ENCODE results near the gene JSRP1.
A peak's percentile ranks its signal among the peaks of the same experiment; 100 is the strongest.
"Not testable (repeated sequence)": the region's sequence is repeated elsewhere in the genome, so short reads cannot be mapped to it uniquely, and the experiment has no call there.

The JSRP1 gene

DNA sequence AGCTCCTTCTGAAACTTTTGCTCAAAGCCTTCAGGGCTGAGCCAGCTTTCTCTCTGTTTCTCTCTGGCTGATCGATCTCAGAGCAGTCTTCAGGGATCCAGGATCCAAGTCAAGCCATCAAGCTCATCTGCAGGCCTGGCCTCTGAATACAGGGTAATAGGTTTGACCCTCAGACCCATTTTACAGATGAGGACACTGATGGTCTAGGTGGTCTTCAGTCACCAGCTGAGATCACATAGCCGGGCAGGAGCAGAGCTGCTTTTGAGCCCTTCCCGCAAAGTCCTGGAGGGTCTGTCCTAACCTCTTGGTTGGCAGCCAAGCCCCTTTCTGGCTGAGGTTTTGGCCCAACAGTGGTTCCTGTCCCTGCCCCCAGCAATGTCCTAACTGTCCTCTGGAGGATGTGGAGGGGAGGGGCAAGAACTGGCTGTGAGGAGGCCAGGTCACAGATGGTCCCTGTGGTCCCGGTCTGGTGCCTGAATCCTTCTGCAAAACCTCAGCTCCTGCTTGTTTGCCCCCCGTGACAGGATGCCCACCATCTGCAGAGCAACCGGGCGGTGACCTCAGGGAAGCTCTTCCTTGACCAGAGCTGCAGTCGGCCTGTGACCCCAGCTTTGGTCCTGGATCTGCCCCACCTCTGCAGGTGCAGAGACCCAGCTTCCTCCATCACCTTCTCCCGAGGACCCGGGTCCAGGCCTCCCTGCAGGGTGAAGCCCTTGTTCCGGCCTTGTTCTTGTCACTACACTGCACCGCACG lies 31.5 kb upstream of the JSRP1 start:
- peak overlapping the region; percentile 77 for H3K4me3 Mint-ChIP-seq
- no peaks in the 10 kb centered on the region for H3K9me3 Mint-ChIP-seq

GRCh38 chr19:2286402-2287140 lies 30.4 kb upstream of the JSRP1 start:
- H3K4me1 Mint-ChIP-seq: peaks cover 37% of the 10 kb centered on the region

More for the DNA sequence above, 31.5 kb upstream of the JSRP1 start:
- H3K36me3 Mint-ChIP-seq: peaks cover 23% of the 10 kb centered on the region
- peaks cover 26% of the 10 kb centered on the region for H3K4me1 Mint-ChIP-seq
- DNase-seq (ENCODE audit: low spot score in 2 of 2): no peak
- no peak for ATAC-seq
- H3K27ac Mint-ChIP-seq: peak overlapping the region; percentile 94

GRCh38 chr19:2283835-2284507 lies 27.8 kb upstream of the JSRP1 start:
- Mint-ChIP-seq H3K4me3 (no peak overlapping the region), H3K9me3 (no peaks in the 10 kb centered on the region), H3K4me1 (peaks cover 25% of the 10 kb centered on the region), H3K36me3 (peaks cover 24% of the 10 kb centered on the region), H3K27ac (no peak overlapping the region)
- ATAC-seq: no peak
- no peak for DNase-seq (ENCODE audit: low spot score in 2 of 2)

More at GRCh38 chr19:2286402-2287140, 30.4 kb upstream of the JSRP1 start:
- Mint-ChIP-seq H3K27ac (no peak overlapping the region), H3K36me3 (peaks cover 22% of the 10 kb centered on the region), H3K9me3 (no peaks in the 10 kb centered on the region), H3K4me3 (no peak overlapping the region)
- ATAC-seq (no peak), DNase-seq (ENCODE audit: low spot score in 2 of 2) (no peak)

DNA sequence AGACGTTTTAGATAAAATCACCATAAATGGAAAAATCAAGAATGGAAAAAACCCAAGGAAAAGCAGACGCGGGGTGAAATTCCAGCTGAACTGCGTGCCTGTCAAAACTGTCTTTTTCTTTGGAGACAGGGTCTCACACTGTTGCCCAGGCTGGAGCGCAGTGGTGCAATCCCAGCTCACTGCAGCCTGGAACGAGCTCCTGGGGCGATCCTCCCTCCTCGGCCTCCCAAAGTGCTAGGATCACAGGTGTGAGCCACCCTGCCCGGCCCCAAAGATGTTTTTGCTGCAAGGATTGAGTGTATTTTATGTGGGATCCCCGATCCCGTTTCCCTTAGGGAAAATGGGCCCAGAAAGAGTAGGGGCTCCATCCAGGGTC lies 26.6 kb upstream of the JSRP1 start:
- no peaks in the 10 kb centered on the region for H3K9me3 Mint-ChIP-seq
- H3K27ac Mint-ChIP-seq: peak overlapping the region; percentile 85
- H3K4me3 Mint-ChIP-seq: peak overlapping the region; percentile 73
- peaks cover 15% of the 10 kb centered on the region for H3K4me1 Mint-ChIP-seq
- peaks cover 30% of the 10 kb centered on the region for H3K36me3 Mint-ChIP-seq
- DNase-seq (ENCODE audit: low spot score in 2 of 2) (no peak), ATAC-seq (no peak)

DNA sequence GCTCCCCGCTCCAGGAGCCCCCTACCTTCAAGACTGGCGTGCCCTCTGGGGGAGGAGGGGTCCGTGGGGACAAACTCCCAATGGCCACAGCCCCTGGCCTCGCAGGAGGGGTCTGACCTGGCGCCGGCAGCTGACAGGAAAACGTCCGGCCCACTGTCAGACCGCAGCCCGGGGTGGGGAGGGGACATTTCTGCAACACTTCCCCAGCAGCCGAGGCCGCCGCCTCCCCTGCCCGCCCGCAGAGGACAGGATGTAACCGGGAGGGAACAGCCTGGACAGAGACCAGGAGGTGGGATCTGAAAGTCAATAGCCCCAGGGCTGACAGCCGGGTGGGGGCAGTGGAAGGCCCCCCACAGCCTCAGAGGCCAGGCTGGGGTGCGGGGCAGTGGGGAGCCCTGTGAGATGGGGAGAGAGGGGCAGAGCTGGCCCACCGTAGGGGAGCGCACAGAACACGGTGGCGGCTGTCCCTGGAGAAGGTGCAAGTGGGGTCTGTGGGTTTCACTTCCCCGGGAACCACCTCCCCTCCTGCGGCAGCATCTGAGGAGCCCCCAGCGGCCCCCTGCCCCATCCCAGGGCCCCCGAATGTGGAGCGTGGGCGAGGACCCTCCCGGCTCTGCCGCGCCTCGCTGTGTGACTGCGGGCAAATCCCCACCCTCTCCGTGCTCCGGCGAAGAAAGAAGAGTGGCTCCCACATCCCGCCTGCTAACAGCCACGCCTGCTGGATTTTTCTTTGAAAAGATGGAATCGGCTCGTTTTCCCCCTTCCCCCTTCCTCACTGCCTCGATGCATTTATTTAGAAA lies 26.0 kb upstream of the JSRP1 start, which contains the start of gene PEAK3:
TSS of gene PEAK3 (minus strand) at position 114 of the 800 bp plus-strand sequence. CDS start 1,244 bp downstream, outside the sequence.
- DNase-seq (ENCODE audit: low spot score in 2 of 2): no peak
- peaks cover 15% of the 10 kb centered on the region for H3K4me1 Mint-ChIP-seq
- H3K36me3 Mint-ChIP-seq: peaks cover 35% of the 10 kb centered on the region
- peak within 1 kb of the TSS; percentile 73 for H3K4me3 Mint-ChIP-seq
- H3K9me3 Mint-ChIP-seq: no peaks in the 10 kb centered on the region
- peak; percentile 58 for ATAC-seq
- H3K27ac Mint-ChIP-seq: peak within 1 kb of the TSS; percentile 85

DNA sequence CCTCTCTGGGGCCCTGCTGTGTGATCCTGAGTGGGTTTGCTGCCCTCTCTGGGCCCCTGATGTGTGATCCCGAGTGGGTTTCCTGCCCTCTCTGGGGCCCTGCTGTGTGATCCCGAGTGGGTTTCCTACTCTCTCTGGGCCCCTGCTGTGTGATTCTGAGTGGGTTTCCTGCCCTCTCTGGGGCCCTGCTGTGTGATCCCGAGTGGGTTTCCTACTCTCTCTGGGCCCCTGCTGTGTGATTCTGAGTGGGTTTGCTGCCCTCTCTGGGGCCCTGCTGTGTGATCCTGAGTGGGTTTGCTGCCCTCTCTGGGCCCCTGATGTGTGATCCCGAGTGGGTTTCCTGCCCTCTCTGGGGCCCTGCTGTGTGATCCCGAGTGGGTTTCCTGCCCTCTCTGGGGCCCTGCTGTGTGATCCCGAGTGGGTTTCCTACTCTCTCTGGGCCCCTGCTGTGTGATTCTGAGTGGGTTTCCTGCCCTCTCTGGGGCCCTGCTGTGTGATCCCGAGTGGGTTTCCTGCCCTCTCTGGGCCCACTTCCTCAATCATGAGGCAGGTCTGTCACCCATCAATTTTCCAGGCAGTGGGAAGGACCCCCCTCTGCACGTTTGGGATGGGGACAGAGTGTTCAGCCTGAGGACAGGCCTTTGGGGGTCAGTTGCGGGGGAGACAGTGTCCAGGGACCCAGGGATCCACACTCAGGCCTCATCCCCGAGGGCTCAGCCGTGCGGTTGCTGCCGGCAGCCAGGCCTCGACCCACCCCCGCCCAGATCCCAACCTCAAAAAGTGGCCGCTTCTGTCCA lies 25.2 kb upstream of the JSRP1 start:
- Mint-ChIP-seq H3K27ac (peak overlapping the region; percentile 85), H3K4me1 (peaks cover 15% of the 10 kb centered on the region), H3K4me3 (peak overlapping the region; percentile 73), H3K36me3 (peaks cover 43% of the 10 kb centered on the region)
- ATAC-seq; H3K9me3 Mint-ChIP-seq; DNase-seq (ENCODE audit: low spot score in 2 of 2): not testable (repeated sequence)

DNA sequence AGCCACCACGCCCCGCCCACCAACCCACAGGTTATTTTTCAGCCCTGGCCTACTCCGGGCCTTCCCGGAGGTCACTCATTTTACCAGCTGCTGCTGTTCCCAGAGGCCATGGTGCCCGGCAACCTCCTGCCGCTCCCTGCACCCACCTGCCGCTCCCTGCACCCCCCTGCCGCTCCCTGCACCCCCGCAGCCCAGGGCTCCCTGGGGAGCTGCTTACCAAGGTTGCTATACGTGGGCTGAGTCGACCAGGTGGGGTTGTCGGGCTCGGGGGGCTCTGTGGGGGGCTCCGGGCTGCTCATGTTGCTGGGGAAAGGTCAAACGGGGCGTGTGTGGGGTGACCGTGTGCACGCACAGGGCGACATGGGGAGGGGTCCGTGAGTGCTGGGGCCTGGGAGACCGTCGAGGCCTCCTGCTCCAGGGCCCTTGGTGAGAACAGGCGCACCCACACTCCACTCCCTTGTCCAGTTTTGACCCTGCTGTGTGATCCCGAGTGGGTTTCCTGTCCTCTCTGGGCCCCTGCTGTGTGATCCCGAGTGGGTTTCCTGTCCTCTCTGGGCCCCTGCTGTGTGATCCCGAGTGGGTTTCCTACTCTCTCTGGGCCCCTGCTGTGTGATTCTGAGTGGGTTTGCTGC lies 24.5 kb upstream of the JSRP1 start:
- H3K4me3 Mint-ChIP-seq: no peak overlapping the region
- ATAC-seq: no peak
- H3K4me1 Mint-ChIP-seq: peaks cover 15% of the 10 kb centered on the region
- H3K27ac Mint-ChIP-seq: no peak overlapping the region
- peaks cover 47% of the 10 kb centered on the region for H3K36me3 Mint-ChIP-seq
- no peak for DNase-seq (ENCODE audit: low spot score in 2 of 2)
- H3K9me3 Mint-ChIP-seq: no peaks in the 10 kb centered on the region

GRCh38 chr19:2278459-2279158 lies 22.4 kb upstream of the JSRP1 start:
- H3K4me3 Mint-ChIP-seq: no peak overlapping the region
- DNase-seq (ENCODE audit: low spot score in 2 of 2) (no peak), ATAC-seq (peak; percentile 1)
- no peaks in the 10 kb centered on the region for H3K9me3 Mint-ChIP-seq
- H3K27ac Mint-ChIP-seq: peak overlapping the region; percentile 54
- peaks cover 30% of the 10 kb centered on the region for H3K4me1 Mint-ChIP-seq
- peaks cover 61% of the 10 kb centered on the region for H3K36me3 Mint-ChIP-seq

- Mint-ChIP-seq H3K27ac (no peak overlapping the region), H3K4me1 (peaks cover 35% of the 10 kb centered on the region), H3K4me3 (no peak overlapping the region), H3K9me3 (no peaks in the 10 kb centered on the region), H3K36me3 (peaks cover 67% of the 10 kb centered on the region)
- ATAC-seq (no peak), DNase-seq (ENCODE audit: low spot score in 2 of 2) (no peak)
Measured at GRCh38 chr19:2277138-2277537, 20.9 kb upstream of the JSRP1 start.

DNA sequence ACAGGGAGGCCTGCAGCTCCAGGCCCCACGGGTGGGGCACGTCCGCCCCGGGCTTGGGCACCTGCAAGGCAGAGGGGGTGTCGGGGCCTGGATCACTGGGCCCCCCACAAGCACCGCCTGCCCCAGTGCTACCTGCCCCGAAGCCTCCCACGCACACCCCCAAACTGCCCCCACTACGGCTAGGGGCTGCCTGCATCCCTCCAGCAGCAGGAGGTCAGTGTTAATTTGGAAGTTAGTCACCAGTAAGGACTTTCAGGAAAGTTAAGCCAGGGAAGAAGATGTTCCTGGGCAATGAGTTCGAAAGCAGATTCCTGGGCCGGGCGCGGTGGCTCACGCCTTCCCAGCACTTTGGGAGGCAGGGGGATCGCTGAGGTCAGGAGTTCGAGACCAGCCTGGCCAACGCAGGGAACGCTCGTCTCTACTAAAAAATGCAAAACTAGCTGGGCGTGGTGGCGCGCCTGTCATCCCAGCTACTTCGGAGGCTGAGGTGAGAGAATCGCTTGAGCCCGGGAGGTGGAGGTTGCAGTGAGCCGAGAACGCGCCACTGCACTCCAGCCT lies 20.3 kb upstream of the JSRP1 start:
- Mint-ChIP-seq H3K4me3 (no peak overlapping the region), H3K27ac (peak overlapping the region; percentile 72), H3K4me1 (peaks cover 36% of the 10 kb centered on the region), H3K9me3 (no peaks in the 10 kb centered on the region), H3K36me3 (peaks cover 72% of the 10 kb centered on the region)
- no peak for ATAC-seq
- no peak for DNase-seq (ENCODE audit: low spot score in 2 of 2)

GRCh38 chr19:2275588-2276428 lies 19.6 kb upstream of the JSRP1 start:
- no peak for ATAC-seq
- no peak for DNase-seq (ENCODE audit: low spot score in 2 of 2)
- Mint-ChIP-seq H3K4me1 (peaks cover 40% of the 10 kb centered on the region), H3K27ac (peak overlapping the region; percentile 72), H3K36me3 (peaks cover 79% of the 10 kb centered on the region), H3K4me3 (no peak overlapping the region), H3K9me3 (no peaks in the 10 kb centered on the region)

- Mint-ChIP-seq H3K36me3 (peaks cover 87% of the 10 kb centered on the region), H3K27ac (peak overlapping the region; percentile 95), H3K4me1 (peaks cover 40% of the 10 kb centered on the region), H3K4me3 (no peak overlapping the region), H3K9me3 (no peaks in the 10 kb centered on the region)
- no peak for ATAC-seq
- no peak for DNase-seq (ENCODE audit: low spot score in 2 of 2)
Measured at GRCh38 chr19:2274931-2275535, 18.8 kb upstream of the JSRP1 start.
